ENCODE results near the gene LRG1.

Gene LRG1

GRCh38 chr19:4497770-4498389, 42.0 kb downstream of the LRG1 start:
- ATAC-seq, result no peak
- TF ChIP-seq PPARA (CRISPR knock-in tag; IDR thresholded peaks at IDR 0.05; ENCODE audit: borderline replicate concordance), result no peak
- no peak for TF ChIP-seq TOX (CRISPR knock-in tag; IDR thresholded peaks at IDR 0.05; ENCODE audit: borderline replicate concordance)
- no peak for TF ChIP-seq ZNF8 (CRISPR knock-in tag; IDR thresholded peaks at IDR 0.05)
- no peak for TF ChIP-seq ARNTL (CRISPR knock-in tag; IDR thresholded peaks at IDR 0.05; ENCODE audit: borderline replicate concordance, low read depth)
- no peak for TF ChIP-seq OSR1 (CRISPR knock-in tag; IDR thresholded peaks at IDR 0.05)
- no peak for TF ChIP-seq ZFP30 (CRISPR knock-in tag; IDR thresholded peaks at IDR 0.05)
- no peak for TF ChIP-seq CSDC2 (CRISPR knock-in tag; IDR thresholded peaks at IDR 0.05)
- no peak for TF ChIP-seq ZFP3 (CRISPR knock-in tag; IDR thresholded peaks at IDR 0.05)
- TF ChIP-seq ZNF70 (CRISPR knock-in tag; IDR thresholded peaks at IDR 0.05), result no peak
- no peak for TF ChIP-seq ESRRG (CRISPR knock-in tag; IDR thresholded peaks at IDR 0.05)
- no peak for TF ChIP-seq ZNF565 (CRISPR knock-in tag; conservative IDR thresholded peaks at IDR 0.05; ENCODE audit: low read depth)
- TF ChIP-seq CSRNP3 (CRISPR knock-in tag; IDR thresholded peaks at IDR 0.05), result no peak
- TF ChIP-seq PATZ1 (CRISPR knock-in tag; IDR thresholded peaks at IDR 0.05; ENCODE audit: borderline replicate concordance), result no peak
- TF ChIP-seq ISL1 (CRISPR knock-in tag; IDR thresholded peaks at IDR 0.05), result no peak
- no peak for TF ChIP-seq POU6F1 (CRISPR knock-in tag; IDR thresholded peaks at IDR 0.05; ENCODE audit: borderline replicate concordance, low read depth)
- no peak for TF ChIP-seq ZC3H10 (CRISPR knock-in tag; IDR thresholded peaks at IDR 0.05)
- TF ChIP-seq GLIS3 (CRISPR knock-in tag; IDR thresholded peaks at IDR 0.05), result no peak
- TF ChIP-seq RARB (CRISPR knock-in tag; IDR thresholded peaks at IDR 0.05), result no peak

GRCh38 chr19:4496304-4496703, 43.5 kb downstream of the LRG1 start:
- no peak for ATAC-seq
- TF ChIP-seq ISL1 (CRISPR knock-in tag; IDR thresholded peaks at IDR 0.05) (no peak), CSDC2 (CRISPR knock-in tag; IDR thresholded peaks at IDR 0.05) (no peak), CSRNP3 (CRISPR knock-in tag; IDR thresholded peaks at IDR 0.05) (no peak), ZFP3 (CRISPR knock-in tag; IDR thresholded peaks at IDR 0.05) (no peak), ZNF8 (CRISPR knock-in tag; IDR thresholded peaks at IDR 0.05) (no peak), GLIS3 (CRISPR knock-in tag; IDR thresholded peaks at IDR 0.05) (no peak), ZFP30 (CRISPR knock-in tag; IDR thresholded peaks at IDR 0.05) (no peak), OSR1 (CRISPR knock-in tag; IDR thresholded peaks at IDR 0.05) (no peak), ZNF565 (CRISPR knock-in tag; conservative IDR thresholded peaks at IDR 0.05; ENCODE audit: low read depth) (no peak), CREB5 (CRISPR knock-in tag; IDR thresholded peaks at IDR 0.05; ENCODE audit: low read depth) (no peak), TOX (CRISPR knock-in tag; IDR thresholded peaks at IDR 0.05; ENCODE audit: borderline replicate concordance) (no peak), TSHZ2 (CRISPR knock-in tag; IDR thresholded peaks at IDR 0.05) (no peak), ZNF70 (CRISPR knock-in tag; IDR thresholded peaks at IDR 0.05) (no peak)
